WI38 (cell line): Measurements from ENCODE around the gene COLEC11.

Experiments
- H3K4me3 ChIP-seq: 2 replicates; pipeline ENCODE4 v1.5.1; 2011; ENCODE audit warnings: low read depth, mild to moderate bottlenecking, control low read depth, low read length
- TF ChIP-seq, protein P1 (sequence below): IDR thresholded peaks from 2 replicates; pipeline ENCODE4 v1.5.1; 2012; ENCODE audit warnings: low read depth, mild to moderate bottlenecking, control low read depth, low read length

COLEC11 gene

DNA sequence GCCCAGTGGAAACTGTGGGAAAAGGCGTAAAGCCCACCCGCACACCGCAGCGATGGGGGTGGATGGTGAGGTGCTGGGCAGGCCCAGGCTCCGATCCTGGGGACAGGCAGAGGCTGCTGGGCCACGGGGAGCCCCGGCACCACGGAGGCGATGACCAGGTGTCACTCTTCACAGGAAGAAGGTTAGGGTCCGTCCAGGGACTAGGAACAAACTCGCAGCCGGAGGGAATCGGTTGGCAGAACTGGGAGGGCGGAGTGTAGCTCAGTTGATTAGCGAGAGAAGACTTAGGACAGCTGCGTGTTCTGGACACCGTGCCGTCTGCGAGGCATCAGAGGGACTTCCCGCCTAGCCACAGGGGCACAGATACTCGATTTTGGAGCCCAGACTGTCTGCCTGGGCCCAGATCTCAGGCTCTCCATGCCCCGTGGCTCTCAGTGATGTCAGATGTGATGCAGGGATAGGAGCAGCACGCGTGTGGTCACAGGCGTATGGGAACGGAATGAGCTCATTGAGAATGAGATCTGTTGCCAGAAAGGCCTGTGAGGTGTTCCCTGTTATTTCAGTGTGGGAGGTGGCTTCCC is 47.0 kb downstream of the COLEC11 start:
- H3K4me3 ChIP-seq = no peak overlapping the region
- TF ChIP-seq, protein P1, sequence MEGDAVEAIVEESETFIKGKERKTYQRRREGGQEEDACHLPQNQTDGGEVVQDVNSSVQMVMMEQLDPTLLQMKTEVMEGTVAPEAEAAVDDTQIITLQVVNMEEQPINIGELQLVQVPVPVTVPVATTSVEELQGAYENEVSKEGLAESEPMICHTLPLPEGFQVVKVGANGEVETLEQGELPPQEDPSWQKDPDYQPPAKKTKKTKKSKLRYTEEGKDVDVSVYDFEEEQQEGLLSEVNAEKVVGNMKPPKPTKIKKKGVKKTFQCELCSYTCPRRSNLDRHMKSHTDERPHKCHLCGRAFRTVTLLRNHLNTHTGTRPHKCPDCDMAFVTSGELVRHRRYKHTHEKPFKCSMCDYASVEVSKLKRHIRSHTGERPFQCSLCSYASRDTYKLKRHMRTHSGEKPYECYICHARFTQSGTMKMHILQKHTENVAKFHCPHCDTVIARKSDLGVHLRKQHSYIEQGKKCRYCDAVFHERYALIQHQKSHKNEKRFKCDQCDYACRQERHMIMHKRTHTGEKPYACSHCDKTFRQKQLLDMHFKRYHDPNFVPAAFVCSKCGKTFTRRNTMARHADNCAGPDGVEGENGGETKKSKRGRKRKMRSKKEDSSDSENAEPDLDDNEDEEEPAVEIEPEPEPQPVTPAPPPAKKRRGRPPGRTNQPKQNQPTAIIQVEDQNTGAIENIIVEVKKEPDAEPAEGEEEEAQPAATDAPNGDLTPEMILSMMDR = no peak

DNA sequence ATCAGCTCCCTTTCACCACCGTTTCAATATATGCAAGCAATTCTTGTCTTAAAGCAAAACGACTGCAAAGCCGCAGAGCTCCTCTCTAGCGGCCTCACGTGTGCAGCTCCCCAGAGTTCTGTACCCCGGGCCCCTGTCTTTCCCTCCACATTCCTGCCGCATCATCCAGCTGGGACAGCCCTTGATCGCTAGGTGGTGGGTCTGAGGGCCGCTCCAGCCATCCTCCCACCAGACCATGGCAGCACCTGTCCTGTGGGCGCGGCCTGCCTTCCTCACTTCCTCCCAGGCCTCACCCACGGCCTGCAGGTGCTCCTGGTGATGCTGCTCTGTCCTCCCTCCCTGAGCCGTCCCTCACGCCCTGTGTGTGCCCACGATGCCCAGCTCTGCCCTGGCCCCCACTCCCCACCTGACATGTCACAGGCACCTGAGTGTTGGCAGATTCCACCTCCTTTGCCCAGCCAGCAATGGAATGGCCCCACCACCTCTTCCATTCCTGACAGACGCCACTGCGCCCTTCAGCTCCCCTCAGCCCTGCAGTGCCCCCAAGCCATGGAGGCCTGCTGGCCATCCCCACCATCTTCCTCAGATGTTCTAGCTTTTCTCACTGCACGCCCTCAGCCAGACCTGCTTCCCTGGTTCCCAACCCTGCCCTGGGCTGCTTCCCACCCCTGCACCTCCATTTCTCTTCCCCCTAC is 47.8 kb downstream of the COLEC11 start:
- TF ChIP-seq, protein P1 = no peak
- H3K4me3 ChIP-seq = no peak overlapping the region

DNA sequence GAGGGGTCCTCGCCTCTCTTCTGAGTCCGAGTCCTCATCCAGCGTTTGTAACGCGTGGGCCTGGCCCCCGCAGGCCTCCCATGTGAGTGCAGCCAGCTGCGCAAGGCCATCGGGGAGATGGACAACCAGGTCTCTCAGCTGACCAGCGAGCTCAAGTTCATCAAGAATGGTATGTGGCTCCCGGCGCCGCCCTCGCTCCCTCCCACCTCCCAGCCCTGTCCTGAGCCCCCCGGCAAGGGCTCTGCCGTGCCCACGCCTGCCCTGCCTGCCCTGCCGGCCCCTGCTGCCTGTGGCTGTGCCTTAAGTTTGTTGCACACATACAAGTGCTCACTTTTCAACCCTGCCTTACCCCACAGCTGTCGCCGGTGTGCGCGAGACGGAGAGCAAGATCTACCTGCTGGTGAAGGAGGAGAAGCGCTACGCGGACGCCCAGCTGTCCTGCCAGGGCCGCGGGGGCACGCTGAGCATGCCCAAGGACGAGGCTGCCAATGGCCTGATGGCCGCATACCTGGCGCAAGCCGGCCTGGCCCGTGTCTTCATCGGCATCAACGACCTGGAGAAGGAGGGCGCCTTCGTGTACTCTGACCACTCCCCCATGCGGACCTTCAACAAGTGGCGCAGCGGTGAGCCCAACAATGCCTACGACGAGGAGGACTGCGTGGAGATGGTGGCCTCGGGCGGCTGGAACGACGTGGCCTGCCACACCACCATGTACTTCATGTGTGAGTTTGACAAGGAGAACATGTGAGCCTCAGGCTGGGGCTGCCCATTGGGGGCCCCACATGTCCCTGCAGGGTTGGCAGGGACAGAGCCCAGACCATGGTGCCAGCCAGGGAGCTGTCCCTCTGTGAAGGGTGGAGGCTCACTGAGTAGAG is 48.7 kb downstream of the COLEC11 start:
- H3K4me3 ChIP-seq = no peak overlapping the region
- TF ChIP-seq, protein P1 = no peak

DNA sequence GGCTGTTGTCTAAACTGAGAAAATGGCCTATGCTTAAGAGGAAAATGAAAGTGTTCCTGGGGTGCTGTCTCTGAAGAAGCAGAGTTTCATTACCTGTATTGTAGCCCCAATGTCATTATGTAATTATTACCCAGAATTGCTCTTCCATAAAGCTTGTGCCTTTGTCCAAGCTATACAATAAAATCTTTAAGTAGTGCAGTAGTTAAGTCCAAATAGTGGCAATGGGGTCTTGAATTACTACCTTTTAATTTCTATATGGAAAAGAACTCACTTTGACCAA is 49.3 kb downstream of the COLEC11 start:
- no peak overlapping the region for H3K4me3 ChIP-seq
- TF ChIP-seq, protein P1 = no peak

DNA sequence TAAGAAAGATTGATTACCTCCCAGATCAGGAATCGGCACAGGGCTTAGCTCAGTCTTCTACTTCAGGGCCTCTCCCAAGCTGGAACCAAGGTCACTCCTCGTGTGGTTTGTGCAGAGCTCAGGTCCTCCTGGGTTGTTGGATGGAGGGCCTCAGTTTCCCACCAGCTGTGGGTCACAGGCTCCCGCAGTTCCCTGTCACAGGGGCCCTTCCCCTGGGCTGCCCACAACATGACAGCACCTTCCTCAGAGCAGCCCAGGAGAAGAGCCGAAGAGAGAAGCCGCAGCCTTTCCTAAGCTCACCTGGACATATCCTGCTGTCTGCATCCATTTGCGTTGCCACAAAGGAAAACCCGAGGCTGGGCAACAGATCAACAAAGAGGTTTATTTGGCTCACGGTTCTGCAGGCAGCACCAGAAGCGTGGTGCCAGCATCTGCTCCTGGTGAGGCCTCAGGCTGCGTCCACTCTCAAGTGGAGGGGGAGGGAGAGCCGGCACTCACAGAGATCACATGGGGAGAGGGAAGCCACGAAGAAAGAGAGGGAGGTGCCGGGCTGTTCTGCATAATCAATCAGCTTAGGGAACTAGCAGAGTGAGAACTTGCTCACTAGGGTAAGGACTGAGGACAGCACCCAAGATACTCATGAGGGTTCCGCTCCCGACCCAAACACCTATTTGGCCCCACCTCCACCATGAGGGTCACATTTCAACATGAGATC is 50.1 kb downstream of the COLEC11 start:
- H3K4me3 ChIP-seq = no peak overlapping the region
- TF ChIP-seq, protein P1 = no peak

DNA sequence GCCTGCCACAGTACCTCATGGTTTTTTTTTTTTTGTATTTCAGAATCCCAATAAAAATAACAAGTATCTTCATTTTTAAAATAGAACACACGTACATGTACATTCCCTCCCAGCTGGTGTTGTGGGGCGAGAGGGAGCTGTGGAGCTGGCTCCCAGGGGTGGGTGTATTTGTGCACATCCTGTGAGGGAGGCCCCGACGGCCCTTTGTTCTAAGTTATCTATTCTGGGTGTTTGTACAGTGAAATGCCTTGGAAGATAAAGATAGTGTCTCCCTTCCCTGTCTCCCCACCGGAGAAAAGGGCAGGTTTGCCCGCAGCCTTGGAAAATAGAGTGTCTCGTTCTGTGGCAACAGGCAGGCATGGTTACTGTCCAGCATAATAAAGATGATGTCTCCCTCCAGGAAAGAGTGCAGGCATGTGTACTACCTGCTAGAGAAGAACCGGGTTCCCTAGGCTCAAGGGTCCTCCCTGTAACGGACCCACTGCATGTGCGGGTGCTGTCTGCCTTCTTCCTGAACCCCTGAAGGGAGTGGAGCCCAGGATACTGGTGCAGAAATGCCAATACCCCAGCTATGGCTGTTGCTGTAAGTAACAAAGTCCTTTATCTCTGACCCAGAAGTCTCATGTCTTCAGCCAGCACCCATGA is 51.0 kb downstream of the COLEC11 start:
- H3K4me3 ChIP-seq = no peak overlapping the region
- TF ChIP-seq, protein P1 = no peak
